ENCODE results near the gene PLK3. TPM values are rescaled to one million over a fixed set of nuclear protein-coding genes. Genes with fewer than 3 reads are reported as not detected.

PLK3 gene
- total RNA-seq, 4 donors from 2014 or later: 10.6 to 29.3 (median 26.3) TPM

- Histone ChIP-seq H3K9me3 (no peaks in the 10 kb centered on the region), H3K36me3 (peaks cover 0 to 16% (median 0%) of the 10 kb centered on the region in 3 donors), H3K27ac (peak overlapping the region; percentile 10 to 100 (median 98)), H3K4me1 (peaks cover 0 to 45% (median 24%) of the 10 kb centered on the region in 4 donors), H3K27me3 (no peaks in the 10 kb centered on the region), H3K4me3 (no peak overlapping the region)
- peak in 1 of 2 donors; percentile 11 for DNase-seq (ENCODE audit: low spot score in 2 of 2)
- TF ChIP-seq EP300 (IDR thresholded peaks at IDR 0.05) (no peak), POLR2A (IDR thresholded peaks at IDR 0.05) (no peak), CTCF (IDR thresholded peaks at IDR 0.05) (no peak)
- WGBS, 2 donors: 89% methylated on average over 10 of the region's 10 CpGs
Observed at GRCh38 chr1:44798481-44799365, 1.5 kb upstream of the PLK3 start.

GRCh38 chr1:44801491-44802305, 1.5 kb downstream of the PLK3 start:
- Histone ChIP-seq H3K27me3 (no peaks in the 10 kb centered on the region), H3K27ac (peak overlapping the region; percentile 19 to 100 (median 98)), H3K36me3 (peaks cover 0 to 45% (median 6%) of the 10 kb centered on the region in 3 donors), H3K4me3 (peak overlapping the region in 3 of 4 donors; percentile 68 to 97 (median 88)), H3K4me1 (peaks cover 0 to 64% (median 35%) of the 10 kb centered on the region in 4 donors), H3K9me3 (no peaks in the 10 kb centered on the region)
- WGBS, 2 donors: 48 to 58% methylated on average over 13 of the region's 13 CpGs
- no peak for TF ChIP-seq CTCF (IDR thresholded peaks at IDR 0.05)
- TF ChIP-seq EP300 (IDR thresholded peaks at IDR 0.05): no peak
- no peak for TF ChIP-seq POLR2A (IDR thresholded peaks at IDR 0.05)
- no peak for DNase-seq (ENCODE audit: low spot score in 2 of 2)

- H3K27me3 ChIP-seq: no peaks in the 10 kb centered on the region
- H3K4me3 ChIP-seq: peak overlapping the region in 2 of 4 donors; percentile 68 to 97
- peaks cover 0 to 45% (median 6%) of the 10 kb centered on the region in 3 donors for H3K36me3 ChIP-seq
- DNase-seq (ENCODE audit: low spot score in 2 of 2): no peak
- WGBS, 2 donors: 62 to 63% methylated on average over 10 to 13 of the region's 13 CpGs
- peaks cover 0 to 72% (median 41%) of the 10 kb centered on the region in 4 donors for H3K4me1 ChIP-seq
- no peak for TF ChIP-seq EP300 (IDR thresholded peaks at IDR 0.05)
- H3K9me3 ChIP-seq: no peaks in the 10 kb centered on the region
- H3K27ac ChIP-seq: peak overlapping the region; percentile 19 to 100 (median 98)
Observed at GRCh38 chr1:44802306-44803061, 2.3 kb downstream of the PLK3 start.

- Histone ChIP-seq H3K27ac (peak overlapping the region; percentile 19 to 100 (median 98)), H3K9me3 (no peaks in the 10 kb centered on the region), H3K4me3 (no peak overlapping the region), H3K27me3 (no peaks in the 10 kb centered on the region), H3K4me1 (peaks cover 0 to 77% (median 44%) of the 10 kb centered on the region in 4 donors), H3K36me3 (peaks cover 0 to 45% (median 6%) of the 10 kb centered on the region in 3 donors)
- DNase-seq (ENCODE audit: low spot score in 2 of 2): no peak
- no peak for TF ChIP-seq POLR2A (IDR thresholded peaks at IDR 0.05)
- no peak for TF ChIP-seq CTCF (IDR thresholded peaks at IDR 0.05)
- WGBS, 2 donors: 90 to 91% methylated on average over 9 of the region's 9 CpGs
Observed at GRCh38 chr1:44803062-44803311, 2.8 kb downstream of the PLK3 start.
